HTERT RPE-1 (cell line): ENCODE measurements around the gene PCBP3.

Source experiments
- in situ Hi-C: fragments of 300-500 bp; cut with MboI; formaldehyde crosslinking; loops from 4 replicates; pipeline ENCODE4 v1.14.3; 2020; ENCODE audit warnings: low sequenced_read_pairs

Gene PCBP3

DNA sequence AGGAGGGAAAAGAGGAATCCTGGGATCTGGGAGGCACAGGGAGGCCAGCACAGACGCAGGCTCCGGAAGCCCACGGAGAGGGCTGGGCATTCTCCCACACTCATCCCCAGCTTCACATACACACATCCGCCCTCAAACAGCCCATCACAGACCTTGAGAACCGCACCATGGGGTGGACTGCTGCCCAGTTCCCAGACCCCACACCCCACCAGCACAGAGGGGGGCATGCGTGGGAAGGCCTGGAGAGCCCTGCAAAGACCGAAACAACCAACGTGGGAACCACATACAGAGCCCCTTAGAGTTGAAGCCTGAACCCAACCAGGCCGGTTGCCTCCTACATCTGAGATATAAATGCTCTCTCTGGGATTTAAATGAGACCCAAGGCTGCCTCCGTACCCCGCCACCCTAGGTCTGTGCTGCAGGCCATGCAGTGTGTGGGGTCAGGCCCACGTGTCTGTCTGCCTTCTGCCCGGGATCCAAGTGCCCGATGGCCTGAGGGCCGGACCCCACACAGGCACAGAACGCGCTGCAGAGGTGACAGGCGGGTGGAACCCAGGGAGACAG, 211.8 kb downstream of the PCBP3 start:
- in situ Hi-C loops, result no loop called here

DNA sequence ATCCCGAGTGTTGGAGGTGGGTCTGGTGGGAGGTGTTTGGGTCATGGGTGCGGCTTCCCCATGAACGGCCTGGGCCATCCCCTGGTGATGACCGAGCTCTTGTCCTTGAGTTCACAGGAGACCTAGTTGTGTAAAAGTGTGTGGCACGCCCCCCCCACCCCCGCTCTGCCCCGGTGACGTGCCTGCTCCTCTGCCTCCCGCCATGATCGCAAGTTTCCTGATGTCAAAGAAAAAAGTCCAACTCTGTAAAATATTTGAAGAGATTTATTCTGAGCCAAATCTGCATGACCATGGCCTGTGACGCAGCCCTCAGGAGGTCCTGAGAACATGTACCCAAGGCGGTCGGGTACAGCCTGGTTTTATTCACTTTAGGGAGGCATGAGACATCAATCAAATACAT, 212.9 kb downstream of the PCBP3 start:
- in situ Hi-C loops, result no loop called here

DNA sequence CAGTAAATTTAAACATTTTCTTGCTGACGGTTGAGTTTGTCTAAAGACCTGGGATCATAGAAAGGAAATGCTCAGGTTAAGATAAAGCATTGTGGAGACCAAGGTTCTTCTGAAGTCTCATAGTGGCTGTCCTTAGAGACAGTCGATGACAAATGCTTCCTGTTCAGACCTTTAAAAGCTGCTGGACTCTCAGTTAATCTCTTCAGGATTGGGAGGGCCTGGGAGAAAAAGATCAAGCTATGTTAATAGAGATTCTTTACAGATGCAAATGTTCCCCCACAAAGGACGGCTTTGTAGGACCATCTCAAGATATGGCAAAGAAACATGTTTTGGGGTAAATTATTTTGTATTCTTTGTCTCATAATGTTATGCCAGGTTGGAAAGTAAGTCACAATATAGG, 213.4 kb downstream of the PCBP3 start:
- in situ Hi-C loops, result no loop called here

DNA sequence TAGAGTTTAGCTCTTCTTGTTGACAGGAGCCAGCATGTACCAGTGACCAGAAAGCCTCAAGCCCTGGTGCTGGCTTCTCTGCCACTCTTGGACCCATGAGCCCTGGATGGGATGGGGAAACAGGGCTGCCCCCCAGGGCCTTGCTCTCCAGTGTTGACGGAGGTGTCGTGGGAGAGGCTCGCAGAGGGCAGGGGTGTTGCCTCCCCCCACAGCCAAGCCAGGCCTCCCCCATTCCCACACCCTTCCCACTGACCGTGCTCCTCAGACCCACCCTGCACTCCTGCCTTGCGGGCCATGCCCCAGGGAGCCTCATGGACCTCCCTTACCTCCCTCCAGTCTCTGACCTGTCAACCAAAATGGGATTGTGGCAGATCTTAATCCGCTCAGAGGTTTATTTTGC, 214.2 kb downstream of the PCBP3 start:
- in situ Hi-C loops, result no loop called here

DNA sequence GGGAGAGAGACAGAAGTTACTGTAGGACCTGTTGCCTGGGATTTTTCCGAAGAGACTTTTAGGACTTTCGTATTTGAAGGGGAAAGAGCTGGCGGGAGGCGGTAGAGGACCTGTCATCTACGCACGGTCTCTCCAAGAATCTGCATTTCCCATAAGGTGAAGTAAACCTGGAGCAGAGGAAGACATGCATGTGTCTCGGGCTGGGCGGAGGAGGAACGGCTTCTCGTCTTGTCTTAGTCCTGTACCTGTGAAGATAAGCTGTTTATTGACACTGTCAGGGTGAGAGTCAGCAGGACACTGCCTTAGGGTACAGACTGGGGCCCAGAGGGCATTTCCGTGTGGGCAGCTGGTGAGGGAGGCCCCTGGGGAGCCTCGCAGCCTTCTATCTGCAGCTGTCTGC, 214.7 kb downstream of the PCBP3 start:
- in situ Hi-C loops, result no loop called here

DNA sequence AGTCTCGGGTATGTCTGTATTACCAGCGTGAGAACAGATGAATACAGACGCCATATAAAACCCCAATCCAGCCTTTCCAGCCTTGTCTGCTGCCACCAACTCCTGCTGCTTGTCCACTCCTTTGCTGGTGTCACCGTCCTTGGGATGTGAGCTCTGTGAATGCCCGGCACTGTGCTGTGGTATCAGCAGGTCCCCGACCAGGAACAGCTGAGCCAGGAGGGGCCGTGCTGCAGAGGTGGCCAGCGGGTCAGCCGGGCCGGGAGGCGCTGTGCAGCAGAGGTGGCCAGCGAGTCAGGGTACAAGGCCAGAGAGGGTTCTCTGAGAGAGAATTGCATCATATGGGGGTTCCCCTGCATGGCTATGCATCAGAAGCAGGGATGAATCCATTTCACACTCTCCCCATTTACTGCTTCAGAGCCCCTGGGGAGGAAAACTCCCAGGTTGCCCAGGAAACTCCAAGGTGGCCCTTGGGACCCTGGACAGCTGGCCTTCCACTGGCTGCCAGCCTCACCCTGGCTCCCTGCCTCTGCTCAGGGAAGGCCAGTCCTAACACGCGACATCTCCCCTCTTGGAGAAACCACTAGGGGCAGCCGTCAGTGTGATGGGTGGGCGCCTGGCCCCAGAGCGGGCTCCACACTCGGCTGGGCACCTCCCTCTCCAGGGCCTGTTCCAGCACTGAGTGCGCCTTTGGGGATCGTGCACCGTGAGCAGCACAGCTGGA, 215.7 kb downstream of the PCBP3 start:
- in situ Hi-C loops, result no loop called here

DNA sequence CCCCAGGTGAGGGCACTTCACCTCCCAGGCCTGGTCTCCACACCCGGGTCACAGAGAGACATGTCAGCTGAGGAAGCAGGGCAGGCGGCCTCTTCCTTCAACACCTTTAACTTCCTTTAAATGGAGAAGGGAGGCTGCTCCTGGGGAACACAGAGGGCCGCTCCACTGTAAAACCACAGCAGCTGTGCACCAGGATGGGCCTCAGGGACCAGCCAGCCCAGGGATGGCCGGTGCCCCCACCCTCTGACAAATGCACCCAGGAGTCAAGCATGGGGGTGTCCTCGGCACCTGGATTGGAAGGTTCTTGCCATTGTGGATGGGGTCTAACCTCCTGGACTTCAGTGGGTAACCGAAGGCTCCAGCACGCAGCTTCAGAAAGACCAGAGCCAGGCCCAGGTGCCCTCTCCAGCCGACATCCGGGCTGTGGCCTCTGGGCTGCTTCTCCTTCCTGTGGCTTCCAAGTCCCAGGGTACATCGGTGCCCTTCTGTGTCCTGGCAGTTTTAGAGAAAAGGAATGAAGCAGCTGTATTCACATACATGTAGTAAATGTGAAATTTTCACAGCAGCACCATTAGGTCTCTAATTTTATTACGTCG, 216.3 kb downstream of the PCBP3 start:
- in situ Hi-C loops, result no loop called here

DNA sequence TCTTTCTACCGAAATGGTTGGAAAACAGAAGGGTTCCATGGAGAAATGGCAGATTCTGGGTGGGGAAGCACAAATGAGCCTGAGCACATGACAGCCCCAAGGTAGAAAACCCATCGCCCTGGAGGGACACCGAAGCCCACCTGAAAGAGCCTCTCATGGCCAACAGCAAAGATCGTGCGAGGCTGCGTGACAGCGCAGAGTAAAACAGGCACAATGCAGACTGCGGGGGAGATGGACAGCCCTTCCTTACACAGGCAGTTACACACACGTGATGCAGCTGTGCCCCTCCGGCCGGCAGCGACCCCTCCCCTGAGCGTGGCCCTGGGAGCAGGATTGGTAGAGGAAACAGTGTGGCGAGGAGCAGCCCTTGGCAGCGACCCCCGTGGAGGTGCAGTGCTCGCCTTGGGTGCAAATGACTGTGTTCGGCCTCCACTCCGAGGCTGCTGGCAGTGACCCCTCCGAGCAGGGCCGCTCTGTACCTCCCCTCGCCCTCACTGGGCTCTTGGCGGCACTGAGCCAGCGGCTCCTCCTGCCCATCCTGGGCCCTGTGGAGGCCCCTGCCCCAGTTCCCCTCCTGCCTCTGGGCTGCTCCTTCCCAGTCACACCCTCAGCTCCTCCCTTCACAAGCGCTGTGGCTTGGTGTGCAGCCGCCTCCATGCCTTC, 217.1 kb downstream of the PCBP3 start:
- in situ Hi-C loops, result no loop called here

DNA sequence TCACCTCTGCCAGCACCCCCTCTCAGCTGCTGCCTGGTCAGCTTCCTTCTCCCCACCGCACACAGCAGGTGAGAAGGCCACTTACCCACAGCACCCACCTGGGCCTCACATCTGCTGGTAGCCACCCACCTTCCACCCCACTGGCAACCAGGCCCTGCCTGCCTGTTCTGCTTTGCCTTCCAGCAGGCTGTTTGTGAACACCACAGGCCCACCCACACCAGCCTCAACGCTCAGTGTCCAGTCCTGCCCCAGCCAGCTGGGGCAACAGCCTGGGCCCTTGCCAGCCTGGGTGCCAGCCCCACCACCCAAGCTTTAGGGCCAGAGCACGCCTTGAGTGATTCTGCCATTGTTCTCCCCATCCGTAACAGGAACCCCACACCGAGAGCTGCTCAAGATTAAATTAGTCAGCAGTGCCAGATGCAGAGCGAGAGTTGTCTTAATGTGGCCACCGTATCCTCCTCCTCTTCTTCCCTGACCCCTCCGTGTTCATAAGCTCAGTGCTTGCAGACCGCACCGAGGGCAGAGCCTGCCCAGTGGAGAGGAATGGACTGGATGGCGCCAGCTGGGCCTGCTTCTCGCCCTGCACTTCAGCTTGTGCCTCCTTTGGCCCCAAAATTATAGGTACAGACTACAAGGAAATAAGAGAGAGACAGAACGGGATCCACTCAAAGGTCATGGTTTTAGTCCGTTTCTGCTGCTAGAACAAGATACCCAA, 217.8 kb downstream of the PCBP3 start:
- in situ Hi-C loops, result no loop called here

DNA sequence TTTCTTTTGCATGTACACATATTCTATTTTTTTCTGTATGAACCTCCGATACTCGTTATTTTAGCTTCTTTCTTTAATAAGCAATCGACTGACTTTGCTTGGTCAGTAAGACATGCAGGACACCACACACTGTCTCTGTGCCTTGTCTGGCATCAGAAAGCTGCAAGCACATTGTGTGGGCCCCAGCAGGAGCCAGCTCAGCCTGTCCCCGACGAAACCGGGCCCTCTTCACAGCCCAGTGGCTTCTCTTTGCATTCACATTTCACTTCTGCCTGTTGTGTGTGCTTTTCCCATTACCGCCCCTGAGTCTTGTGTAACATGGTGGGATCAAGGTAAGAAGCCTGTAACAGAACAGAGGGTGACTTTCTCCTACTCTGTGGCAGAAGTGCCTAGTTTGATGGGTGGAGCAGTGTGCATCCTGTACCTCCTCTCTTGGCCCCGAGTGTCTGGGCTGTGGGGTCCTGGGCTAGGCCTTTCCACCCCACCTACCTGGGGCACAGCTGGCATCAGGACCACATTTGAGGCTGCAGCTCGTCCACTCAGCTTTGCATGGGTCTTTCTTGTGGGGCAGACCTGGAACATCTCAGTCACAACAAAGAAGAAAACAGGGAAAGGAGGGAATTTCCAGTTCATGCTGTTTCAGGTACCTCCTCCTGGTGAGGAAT, 219.2 kb downstream of the PCBP3 start:
- in situ Hi-C loops, result no loop called here

DNA sequence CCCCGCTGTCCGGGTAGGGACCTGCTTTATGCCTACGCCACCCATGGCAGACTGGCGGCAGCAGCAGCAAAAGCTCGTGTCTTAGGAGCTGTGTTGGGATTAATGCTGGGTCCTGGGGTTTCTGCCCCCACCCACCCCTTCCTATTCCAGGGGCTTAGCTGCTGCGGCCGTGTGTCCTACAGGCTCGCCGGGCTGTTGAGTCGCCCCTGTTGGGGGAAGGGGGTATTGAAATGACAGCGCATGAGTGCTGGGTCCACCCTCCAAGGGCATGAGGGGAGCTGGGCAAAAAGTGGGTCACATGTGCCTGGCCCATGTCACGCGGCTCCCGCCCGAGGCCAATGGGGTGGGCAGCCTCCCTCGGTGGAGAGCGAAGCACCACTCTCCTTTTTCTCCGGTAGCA, 219.7 kb downstream of the PCBP3 start:
- in situ Hi-C loops, result no loop called here

DNA sequence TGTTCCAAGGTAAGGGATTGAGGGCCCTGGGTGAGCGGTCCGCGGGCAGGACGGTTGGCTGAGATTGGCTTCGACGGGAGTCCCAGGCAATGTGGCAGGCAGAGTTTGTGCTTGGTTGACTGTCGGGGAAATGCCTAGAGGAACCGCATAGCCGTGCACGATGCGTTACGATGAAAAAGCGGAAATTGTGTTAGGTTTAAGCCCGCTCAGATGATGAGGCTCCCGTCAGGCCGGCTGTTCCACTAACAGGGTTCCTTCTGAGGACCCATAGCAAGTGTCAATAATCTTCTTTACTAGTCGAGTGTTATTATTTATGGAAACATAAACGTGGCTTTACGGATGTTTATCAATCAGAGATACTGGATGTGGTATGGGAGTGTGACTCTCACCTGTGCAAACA, 220.2 kb downstream of the PCBP3 start:
- in situ Hi-C loops, result no loop called here

DNA sequence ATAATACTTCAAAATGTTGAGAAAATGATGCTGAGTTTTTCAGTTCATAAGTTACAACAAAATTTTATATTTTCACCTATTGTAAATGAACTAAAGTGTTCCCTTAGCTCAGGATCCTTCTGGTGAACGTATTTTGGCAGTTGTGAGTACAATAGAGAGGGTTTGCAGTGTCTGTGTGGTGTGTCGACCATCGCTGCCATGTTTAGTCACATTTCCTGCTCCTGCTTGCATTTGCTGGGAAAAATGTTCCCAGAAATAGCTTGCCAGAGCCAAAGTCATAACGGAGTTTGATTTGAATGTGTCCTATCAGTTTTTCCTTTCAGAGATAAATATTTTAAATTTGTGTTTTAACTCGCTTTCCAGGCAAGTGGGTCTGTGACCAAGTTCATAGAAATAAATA, 220.9 kb downstream of the PCBP3 start:
- in situ Hi-C loops, result no loop called here

DNA sequence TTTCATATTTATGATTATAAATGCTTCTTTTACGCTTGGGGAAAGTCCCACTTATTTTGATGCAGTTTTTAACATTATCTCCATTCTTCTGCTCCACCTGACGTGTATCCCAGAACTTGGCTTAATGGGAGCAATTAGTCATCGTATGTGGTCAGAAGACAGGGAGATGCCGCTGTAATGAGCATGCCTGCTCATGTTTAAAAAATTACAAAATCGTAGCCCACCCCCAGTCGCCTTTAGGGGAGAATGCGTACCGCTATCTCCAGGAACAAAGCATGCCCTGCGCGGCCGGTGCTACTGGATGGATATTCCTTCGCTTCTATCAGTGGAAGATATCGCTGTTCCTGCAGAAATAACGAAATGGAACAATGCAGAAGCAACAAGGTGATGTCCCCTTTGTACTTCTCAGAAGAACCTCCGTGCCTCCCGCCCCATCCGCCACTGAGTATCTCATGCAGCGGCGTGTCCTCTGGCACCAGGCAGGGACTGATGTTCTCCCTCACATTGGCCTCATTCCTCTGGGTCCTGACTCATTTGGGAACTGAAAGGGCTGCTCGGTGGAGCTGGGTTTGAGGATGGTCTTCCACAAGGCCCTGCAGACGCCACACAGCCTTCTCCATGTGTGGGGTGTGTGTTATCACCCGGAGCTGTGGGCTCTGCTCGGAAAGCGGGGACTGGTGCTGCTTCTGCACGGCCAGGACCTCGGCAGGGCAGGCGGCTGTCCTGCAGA, 221.7 kb downstream of the PCBP3 start:
- in situ Hi-C loops, result no loop called here

DNA sequence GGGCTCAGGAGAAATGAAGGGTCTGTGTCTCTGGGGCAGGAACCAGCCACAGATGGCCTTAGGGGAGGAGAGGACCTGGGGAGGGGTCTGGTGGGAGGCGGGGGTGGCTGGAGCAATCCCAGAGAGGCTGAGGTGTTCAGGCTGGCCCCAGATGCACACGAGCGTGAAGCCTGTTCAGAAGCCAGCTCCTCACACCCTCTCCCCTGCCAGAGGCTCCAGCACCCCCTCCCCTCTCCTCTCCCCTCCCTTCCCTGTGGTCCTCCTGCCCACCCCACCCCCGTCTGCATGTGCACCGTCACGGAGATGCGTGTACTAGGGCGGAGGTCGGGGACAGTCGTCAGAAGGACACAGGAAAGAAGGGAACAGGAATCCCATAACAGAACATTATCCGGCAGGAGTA, 223.0 kb downstream of the PCBP3 start:
- in situ Hi-C loops, result no loop called here

DNA sequence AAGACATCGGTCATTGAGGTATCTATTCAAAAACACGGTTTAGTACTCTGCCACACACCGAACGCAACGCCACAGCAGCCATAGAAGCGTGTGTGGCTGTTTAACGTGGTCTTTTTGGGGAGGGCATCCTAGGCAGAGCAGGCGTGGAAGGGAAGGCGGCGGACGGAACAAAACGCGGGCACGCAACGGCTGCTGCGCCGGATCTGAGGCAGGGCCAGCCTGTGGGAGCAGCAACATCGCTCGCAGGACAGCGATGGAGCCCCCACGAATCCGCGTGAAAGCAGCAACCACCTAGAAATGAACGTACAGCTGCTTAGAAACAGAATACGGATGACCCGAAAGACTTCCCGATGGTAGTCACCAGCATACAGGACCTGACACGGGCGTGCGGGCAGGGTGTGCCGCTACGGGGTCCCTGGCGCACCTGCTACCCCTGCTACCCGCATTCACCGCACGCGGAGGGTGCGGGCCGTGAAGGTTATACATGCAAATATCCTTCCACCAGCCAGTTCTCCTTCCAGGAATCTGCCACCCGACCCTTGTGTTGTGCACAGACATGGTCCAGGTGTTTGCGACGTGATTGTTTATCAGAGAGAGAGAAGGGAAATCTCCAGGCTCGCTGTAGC, 223.6 kb downstream of the PCBP3 start:
- in situ Hi-C loops, result no loop called here

DNA sequence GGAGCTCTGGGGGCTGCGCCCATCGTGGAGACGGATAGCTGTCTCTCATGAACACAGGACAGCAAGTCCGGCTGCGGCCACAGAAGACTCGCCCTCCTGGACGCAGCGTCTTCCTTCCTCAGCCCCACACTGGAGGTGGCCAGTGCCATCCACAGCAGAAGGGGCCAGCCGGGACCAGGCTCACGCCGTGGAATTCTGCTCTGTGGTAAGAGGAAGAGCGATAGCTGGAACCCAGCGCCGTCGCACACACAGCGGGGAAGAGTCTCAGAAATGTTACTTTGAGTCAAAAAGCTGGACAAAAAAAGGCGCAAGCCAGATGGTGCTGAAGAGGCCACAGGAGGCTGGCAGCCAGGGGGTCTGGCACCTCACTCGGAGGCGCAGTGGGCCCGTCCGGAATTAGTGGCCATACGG, 224.2 kb downstream of the PCBP3 start:
- in situ Hi-C loops, result no loop called here

DNA sequence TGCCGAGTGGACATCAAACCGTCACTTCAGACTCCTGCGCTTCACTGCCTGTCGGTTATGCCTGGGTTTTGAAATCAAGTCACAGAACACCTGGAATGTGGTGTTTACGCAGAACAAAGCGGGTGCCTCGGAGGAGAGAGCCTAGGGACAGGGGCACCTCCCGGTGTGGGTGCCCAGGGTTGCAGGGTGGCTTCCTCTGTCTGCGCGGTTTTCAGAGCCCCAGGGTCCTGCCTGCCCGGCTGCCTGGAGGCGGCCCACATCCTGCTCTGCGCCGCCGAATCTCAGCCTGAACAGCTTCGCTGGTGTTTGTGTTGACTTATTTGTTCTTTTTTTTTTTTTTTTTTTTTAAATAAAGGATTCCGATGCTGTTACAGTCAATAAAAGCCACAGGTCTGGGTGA, 224.6 kb downstream of the PCBP3 start:
- in situ Hi-C loops, result no loop called here

DNA sequence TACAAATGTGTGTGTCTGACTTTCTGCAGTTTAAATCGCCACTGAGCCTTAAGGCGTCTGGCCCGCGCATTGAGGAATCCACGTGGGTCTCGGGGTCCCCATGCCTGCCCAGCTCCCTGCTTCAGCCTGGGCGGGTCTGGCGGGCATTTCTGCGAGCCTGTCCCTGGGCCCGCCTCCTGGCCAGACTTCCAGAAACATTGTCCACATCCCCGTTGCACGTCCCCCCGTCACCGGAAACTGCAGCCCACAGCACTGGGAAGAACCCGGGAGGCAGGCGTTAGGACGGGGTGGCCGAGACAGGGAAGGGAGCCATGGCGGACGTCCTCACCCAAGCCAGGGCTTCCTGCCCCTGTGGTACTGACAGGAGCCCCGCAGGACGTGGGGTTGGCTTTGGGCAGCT, 225.0 kb downstream of the PCBP3 start:
- in situ Hi-C loops, result no loop called here
